ENCODE measurements around the gene GRIA4.
A peak's percentile ranks its signal among the peaks of the same experiment; 100 is the strongest.

Gene GRIA4

DNA sequence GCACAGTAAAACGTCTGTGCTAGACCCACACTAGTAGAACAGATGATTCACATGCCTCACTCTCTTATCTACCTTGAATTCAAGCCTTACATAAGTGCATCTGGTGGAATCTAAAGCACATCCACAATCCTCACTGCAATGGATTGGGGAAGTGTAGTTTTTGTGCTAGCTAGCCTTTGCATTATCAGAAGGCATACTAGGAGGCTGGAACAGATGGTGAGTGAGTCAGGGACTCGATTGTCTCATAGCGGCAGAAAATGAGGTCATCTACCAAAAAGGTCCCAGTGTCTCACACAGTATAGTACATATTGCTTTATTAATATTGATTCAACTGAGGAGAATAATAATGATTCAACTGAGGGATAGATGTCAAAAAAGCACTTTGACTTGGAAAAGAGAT, 402.9 kb downstream of the GRIA4 start:
- no peaks in the 10 kb centered on the region for H3K27me3 ChIP-seq (ENCODE audit: insufficient read depth, low read length)
- no peak overlapping the region; the same call in 1 of the 2 replicates for H3K9ac ChIP-seq (ENCODE audit: low read depth, low read length)
- H3K27ac ChIP-seq (ENCODE audit: low read depth, low read length), result no peak overlapping the region
- no peak overlapping the region for H3K4me3 ChIP-seq (ENCODE audit: low read length)
- H3K9me3 ChIP-seq (ENCODE audit: insufficient read depth, low read depth, low read length), result no peaks in the 10 kb centered on the region
- H3K36me3 ChIP-seq (ENCODE audit: insufficient read depth, low read length), result peaks cover 37% of the 10 kb centered on the region
- H3K4me1 ChIP-seq (ENCODE audit: insufficient read depth, low read length), result peaks cover 17% of the 10 kb centered on the region
- 80% methylated on average over 1 of the region's 3 CpGs for WGBS

DNA sequence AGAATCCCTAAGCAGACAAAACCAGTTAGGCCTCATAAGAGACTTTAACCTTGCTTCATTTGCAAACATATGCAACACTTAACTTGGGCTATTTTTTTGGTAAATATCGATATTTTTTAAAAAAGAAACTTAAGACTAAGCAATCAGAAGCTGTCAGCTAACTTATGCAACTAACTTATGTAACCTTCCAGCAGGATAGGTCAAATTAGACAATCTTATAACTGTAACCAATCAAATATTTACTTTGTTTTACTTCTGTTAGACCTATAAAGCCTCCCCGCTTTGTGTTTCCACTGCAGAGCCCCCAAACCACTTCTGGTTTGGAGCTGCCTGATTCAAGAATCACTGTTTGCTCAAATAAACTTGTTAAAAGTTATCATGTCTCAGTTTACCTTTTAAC, 404.2 kb downstream of the GRIA4 start:
- Histone ChIP-seq H3K4me3 (ENCODE audit: low read length) (no peak overlapping the region), H3K27me3 (ENCODE audit: insufficient read depth, low read length) (no peaks in the 10 kb centered on the region), H3K27ac (ENCODE audit: low read depth, low read length) (no peak overlapping the region), H3K4me1 (ENCODE audit: insufficient read depth, low read length) (peaks cover 23% of the 10 kb centered on the region), H3K9ac (ENCODE audit: low read depth, low read length) (no peak overlapping the region), H3K36me3 (ENCODE audit: insufficient read depth, low read length) (peaks cover 24% of the 10 kb centered on the region), H3K9me3 (ENCODE audit: insufficient read depth, low read depth, low read length) (no peaks in the 10 kb centered on the region)
- 100% methylated on average over 2 of the region's 2 CpGs for WGBS

GRCh38 chr11:106014620-106015019, 404.7 kb downstream of the GRIA4 start:
- no peak overlapping the region for H3K4me3 ChIP-seq (ENCODE audit: low read length)
- H3K9ac ChIP-seq (ENCODE audit: low read depth, low read length), result no peak overlapping the region
- H3K4me1 ChIP-seq (ENCODE audit: insufficient read depth, low read length), result peaks cover 26% of the 10 kb centered on the region
- no peak overlapping the region for H3K27ac ChIP-seq (ENCODE audit: low read depth, low read length)
- WGBS, result 91% methylated on average over 2 of the region's 2 CpGs
- no peaks in the 10 kb centered on the region for H3K9me3 ChIP-seq (ENCODE audit: insufficient read depth, low read depth, low read length)
- H3K36me3 ChIP-seq (ENCODE audit: insufficient read depth, low read length), result peaks cover 20% of the 10 kb centered on the region
- H3K27me3 ChIP-seq (ENCODE audit: insufficient read depth, low read length), result no peaks in the 10 kb centered on the region

DNA sequence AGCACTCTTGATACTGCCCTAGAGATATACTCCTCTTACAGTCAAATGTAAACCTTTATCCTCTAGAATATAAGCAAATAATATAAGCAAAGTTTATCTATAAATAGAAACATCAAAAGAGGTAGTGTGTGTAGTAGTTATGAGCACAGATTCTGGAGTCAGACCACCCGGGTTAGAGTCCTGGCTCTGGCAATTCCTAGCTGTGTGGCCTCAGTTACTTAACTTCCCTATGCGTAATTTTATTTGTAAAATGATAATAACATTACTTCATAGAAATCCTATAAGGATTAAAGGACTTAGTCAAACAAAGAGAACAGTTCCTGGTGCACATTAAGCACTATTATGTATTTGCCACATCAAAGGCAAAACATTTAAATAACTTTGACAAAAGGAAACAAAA, 405.2 kb downstream of the GRIA4 start:
- no peaks in the 10 kb centered on the region for H3K9me3 ChIP-seq (ENCODE audit: insufficient read depth, low read depth, low read length)
- H3K9ac ChIP-seq (ENCODE audit: low read depth, low read length), result no peak overlapping the region
- no peaks in the 10 kb centered on the region for H3K27me3 ChIP-seq (ENCODE audit: insufficient read depth, low read length)
- H3K36me3 ChIP-seq (ENCODE audit: insufficient read depth, low read length), result peaks cover 18% of the 10 kb centered on the region
- peaks cover 31% of the 10 kb centered on the region for H3K4me1 ChIP-seq (ENCODE audit: insufficient read depth, low read length)
- WGBS, result 100% methylated on average over 1 of the region's 2 CpGs
- no peak overlapping the region for H3K27ac ChIP-seq (ENCODE audit: low read depth, low read length)
- H3K4me3 ChIP-seq (ENCODE audit: low read length), result no peak overlapping the region

DNA sequence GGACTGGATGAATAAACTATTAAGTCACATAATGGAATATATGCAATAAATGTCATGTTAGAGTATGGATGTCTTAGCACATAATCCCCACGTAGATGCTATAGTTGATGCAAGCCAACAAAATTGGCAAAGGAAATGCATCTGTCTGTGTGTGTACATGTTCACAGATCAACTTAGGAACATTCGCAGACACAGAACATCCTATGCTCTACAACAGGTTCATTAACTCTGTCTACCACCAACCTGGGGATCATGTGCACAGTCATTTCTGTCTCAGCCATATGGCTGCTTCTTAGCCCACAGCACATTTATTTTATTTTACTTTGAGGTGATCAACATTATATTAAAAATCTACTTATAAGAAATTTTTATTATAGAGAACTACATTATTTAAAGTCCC, 407.2 kb downstream of the GRIA4 start:
- Histone ChIP-seq H3K36me3 (ENCODE audit: insufficient read depth, low read length) (peaks cover 12% of the 10 kb centered on the region; the same call in 1 of the 2 replicates), H3K4me1 (ENCODE audit: insufficient read depth, low read length) (peaks cover 38% of the 10 kb centered on the region), H3K9ac (ENCODE audit: low read depth, low read length) (no peak overlapping the region), H3K27me3 (ENCODE audit: insufficient read depth, low read length) (no peaks in the 10 kb centered on the region), H3K27ac (ENCODE audit: low read depth, low read length) (no peak overlapping the region), H3K9me3 (ENCODE audit: insufficient read depth, low read depth, low read length) (no peaks in the 10 kb centered on the region), H3K4me3 (ENCODE audit: low read length) (no peak overlapping the region)
- 95% methylated on average over 2 of the region's 2 CpGs for WGBS

GRCh38 chr11:106021181-106021966, 411.5 kb downstream of the GRIA4 start:
- Histone ChIP-seq H3K4me1 (ENCODE audit: insufficient read depth, low read length) (peaks cover 24% of the 10 kb centered on the region), H3K27ac (ENCODE audit: low read depth, low read length) (no peak overlapping the region), H3K9me3 (ENCODE audit: insufficient read depth, low read depth, low read length) (no peaks in the 10 kb centered on the region), H3K4me3 (ENCODE audit: low read length) (peak overlapping the region; percentile 84), H3K9ac (ENCODE audit: low read depth, low read length) (peak overlapping the region; percentile 64), H3K36me3 (ENCODE audit: insufficient read depth, low read length) (peaks cover 9% of the 10 kb centered on the region; the same call in 1 of the 2 replicates), H3K27me3 (ENCODE audit: insufficient read depth, low read length) (no peaks in the 10 kb centered on the region)
- WGBS, result 11% methylated on average over 14 of the region's 18 CpGs

DNA sequence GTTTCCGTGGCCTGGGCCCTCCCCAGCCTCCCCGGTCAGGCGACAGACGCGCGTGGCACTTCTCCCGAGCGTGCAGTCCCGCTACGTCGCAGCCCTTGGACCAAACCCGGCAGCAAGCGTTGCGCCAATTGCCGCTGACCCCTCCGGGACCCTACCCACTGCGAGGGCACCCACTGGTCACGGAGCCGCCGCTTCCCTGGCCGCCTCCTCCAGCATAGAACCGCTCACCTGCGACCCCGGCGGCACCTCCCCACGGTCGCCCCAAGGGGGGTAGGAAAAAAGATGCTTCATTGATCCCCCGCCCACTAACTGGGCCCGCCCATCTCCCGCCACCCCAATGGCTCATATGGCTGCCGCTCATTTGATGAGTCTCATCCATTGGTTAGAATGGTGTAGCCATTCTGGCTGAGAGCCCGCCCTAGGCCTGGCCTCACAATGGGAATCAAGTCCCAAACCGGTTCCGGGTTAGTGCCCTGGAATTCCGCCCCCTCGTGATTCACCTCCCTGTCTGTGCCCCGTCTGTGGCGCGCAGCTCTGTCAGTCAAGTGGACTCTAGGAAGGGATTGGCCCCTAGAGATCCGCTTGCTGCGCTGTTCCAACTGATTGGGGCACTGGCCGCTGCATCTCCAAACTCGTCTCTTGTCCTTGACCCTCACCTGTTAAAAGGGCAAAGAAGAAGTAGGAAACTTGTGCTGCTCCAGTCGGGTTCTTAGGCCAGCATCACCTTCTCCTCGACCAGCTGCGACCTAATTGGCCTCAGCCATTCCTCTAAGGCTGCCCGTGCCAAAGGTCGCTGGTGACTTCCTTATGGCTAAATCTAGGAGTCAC, 412.3 kb downstream of the GRIA4 start, which contains the start of gene MSANTD4:
Gene MSANTD4 (minus strand): TSS at position 274 of the 828 bp plus-strand sequence. CDS start 11,323 bp downstream, outside the sequence.
- Histone ChIP-seq H3K9me3 (ENCODE audit: insufficient read depth, low read depth, low read length) (no peaks in the 10 kb centered on the region), H3K4me1 (ENCODE audit: insufficient read depth, low read length) (peaks cover 24% of the 10 kb centered on the region), H3K4me3 (ENCODE audit: low read length) (peak within 1 kb of the TSS; percentile 84), H3K27ac (ENCODE audit: low read depth, low read length) (peak within 1 kb of the TSS; percentile 49; the same call in 1 of the 2 replicates), H3K36me3 (ENCODE audit: insufficient read depth, low read length) (peaks cover 7% of the 10 kb centered on the region; the same call in 1 of the 2 replicates), H3K27me3 (ENCODE audit: insufficient read depth, low read length) (no peaks in the 10 kb centered on the region), H3K9ac (ENCODE audit: low read depth, low read length) (peak within 1 kb of the TSS; percentile 64)
- 2% methylated on average over 48 of the region's 48 CpGs for WGBS

DNA sequence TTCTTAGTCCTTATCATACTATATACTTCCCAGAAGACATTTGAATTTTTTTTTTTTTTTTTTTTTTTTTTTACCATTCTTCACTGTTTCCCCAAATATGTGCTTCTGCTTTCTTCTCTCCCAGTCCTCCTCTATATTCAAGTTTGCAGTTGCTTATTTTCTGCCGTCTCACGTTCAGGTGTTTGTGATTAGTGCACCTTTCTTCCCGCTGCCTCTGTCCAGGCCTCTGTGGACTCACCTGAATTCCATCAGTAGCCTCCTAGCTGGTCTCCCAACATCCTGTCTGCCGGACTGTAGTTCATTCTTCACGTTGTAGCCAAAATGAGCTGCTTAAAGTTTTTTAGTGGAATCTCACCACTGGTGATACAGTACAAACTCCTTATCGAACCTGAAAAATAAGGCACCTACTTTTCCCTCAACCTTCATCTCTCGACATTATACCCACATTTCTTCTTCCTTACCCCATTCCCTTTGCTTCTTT, 413.0 kb downstream of the GRIA4 start:
- peaks cover 7% of the 10 kb centered on the region; the same call in 1 of the 2 replicates for H3K36me3 ChIP-seq (ENCODE audit: insufficient read depth, low read length)
- H3K4me1 ChIP-seq (ENCODE audit: insufficient read depth, low read length), result peaks cover 24% of the 10 kb centered on the region
- WGBS, result 90% methylated on average over 7 of the region's 7 CpGs
- H3K27me3 ChIP-seq (ENCODE audit: insufficient read depth, low read length), result no peaks in the 10 kb centered on the region
- H3K4me3 ChIP-seq (ENCODE audit: low read length), result peak overlapping the region; percentile 84
- peak overlapping the region; percentile 49; the same call in 1 of the 2 replicates for H3K27ac ChIP-seq (ENCODE audit: low read depth, low read length)
- H3K9ac ChIP-seq (ENCODE audit: low read depth, low read length), result no peak overlapping the region
- no peaks in the 10 kb centered on the region for H3K9me3 ChIP-seq (ENCODE audit: insufficient read depth, low read depth, low read length)

DNA sequence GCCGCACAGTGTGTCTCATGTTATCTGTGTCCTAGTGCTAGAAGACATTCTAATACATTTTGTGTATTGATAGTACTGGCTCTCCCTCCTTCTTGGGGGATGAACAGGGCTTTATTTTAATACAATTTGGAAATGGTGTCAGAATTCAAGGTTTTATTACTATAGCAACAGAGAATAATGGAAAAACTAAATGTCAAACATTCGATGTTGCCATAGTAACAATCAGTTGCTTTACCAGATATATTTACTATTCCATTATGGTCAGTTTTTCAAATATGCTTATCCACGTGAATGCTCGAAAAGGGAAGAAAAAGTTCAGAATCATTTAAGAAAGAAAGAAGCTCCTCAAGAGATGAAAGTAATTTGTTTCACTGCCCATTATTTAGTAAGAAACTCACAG, 420.7 kb downstream of the GRIA4 start:
- Histone ChIP-seq H3K4me3 (ENCODE audit: low read length) (no peak overlapping the region), H3K27me3 (ENCODE audit: insufficient read depth, low read length) (no peaks in the 10 kb centered on the region), H3K9ac (ENCODE audit: low read depth, low read length) (no peak overlapping the region), H3K4me1 (ENCODE audit: insufficient read depth, low read length) (peaks cover 6% of the 10 kb centered on the region; the same call in 1 of the 2 replicates), H3K9me3 (ENCODE audit: insufficient read depth, low read depth, low read length) (no peaks in the 10 kb centered on the region), H3K36me3 (ENCODE audit: insufficient read depth, low read length) (no peaks in the 10 kb centered on the region), H3K27ac (ENCODE audit: low read depth, low read length) (no peak overlapping the region)
- 72% methylated on average over 4 of the region's 4 CpGs for WGBS

- no peaks in the 10 kb centered on the region for H3K27me3 ChIP-seq (ENCODE audit: insufficient read depth, low read length)
- 80% methylated on average over 2 of the region's 2 CpGs for whole genome bisulfite sequencing
- no peak overlapping the region for H3K27ac ChIP-seq (ENCODE audit: low read depth, low read length)
- no peak overlapping the region for H3K9ac ChIP-seq (ENCODE audit: low read depth, low read length)
- H3K4me1 ChIP-seq (ENCODE audit: insufficient read depth, low read length), result peaks cover 6% of the 10 kb centered on the region; the same call in 1 of the 2 replicates
- H3K4me3 ChIP-seq (ENCODE audit: low read length), result no peak overlapping the region
- H3K36me3 ChIP-seq (ENCODE audit: insufficient read depth, low read length), result no peaks in the 10 kb centered on the region
- no peaks in the 10 kb centered on the region for H3K9me3 ChIP-seq (ENCODE audit: insufficient read depth, low read depth, low read length)
Measured at GRCh38 chr11:106031202-106031810, 421.4 kb downstream of the GRIA4 start.

Measured in HUES64 (cell line).